K562 (cell line): ENCODE measurements around the gene KISS1R. TPM values are rescaled to one million over a fixed set of nuclear protein-coding genes. Genes with fewer than 3 reads are reported as not detected.
A peak's percentile ranks its signal among the peaks of the same experiment; 100 is the strongest.

Experiments used
- CAMTA2 ChIP-seq: fragments of 250-450 bp; sonication (Bioruptor Pico); conservative IDR thresholded peaks from 2 replicates; pipeline ENCODE4 v1.5.1; 2022
- CBFB ChIP-seq: sonication (generic); formaldehyde crosslinking; IDR thresholded peaks from 2 replicates; pipeline ENCODE4 v1.4.0; 2020; ENCODE audit warnings: mild to moderate bottlenecking, missing genetic modification reagents
- CBX2 ChIP-seq: fragments of 200-600 bp; sonication (generic); IDR thresholded peaks from one replicate; pipeline ENCODE4 v1.6.1; 2012; ENCODE audit warnings: mild to moderate bottlenecking, low read length, inconsistent platforms; ENCODE audit not compliant: insufficient read depth, poor library complexity, severe bottlenecking
- CTBP1 ChIP-seq: fragments of 450-650 bp; IDR thresholded peaks from 2 replicates; pipeline ENCODE4 v1.6.1; 2016; ENCODE audit warnings: borderline replicate concordance
- EP300 ChIP-seq: IDR thresholded peaks from 2 replicates; pipeline ENCODE4 v1.6.1; 2012; ENCODE audit warnings: low read length, improper control_type of control experiment
- MTA3 ChIP-seq: fragments of 450-650 bp; formaldehyde crosslinking; IDR thresholded peaks from 2 replicates; pipeline ENCODE4 v1.6.1; 2017; ENCODE audit warnings: mild to moderate bottlenecking, borderline replicate concordance
- NFE2L1 ChIP-seq: fragments of 450-650 bp; IDR thresholded peaks from 2 replicates; pipeline ENCODE4 v1.6.1; 2016; ENCODE audit warnings: missing genetic modification characterization, low read depth, mild to moderate bottlenecking, missing compliant biosample characterization, moderate library complexity, borderline replicate concordance
- PCBP2 ChIP-seq: fragments of 200-400 bp; formaldehyde crosslinking; IDR thresholded peaks from 2 replicates; pipeline ENCODE4 v1.6.1; 2018; ENCODE audit warnings: low read length, low read depth, mild to moderate bottlenecking, moderate library complexity; ENCODE audit not compliant: poor library complexity, severe bottlenecking
- RUNX1 ChIP-seq: sonication (generic); IDR thresholded peaks from 2 replicates; pipeline ENCODE4 v1.6.1; 2016; ENCODE audit warnings: antibody characterized with exemption, low read depth
- SIN3A ChIP-seq, 2 experiments: fragments of 150-350 bp in 1 of 2; IDR thresholded peaks; 2 replicates each; pipeline ENCODE4 v1.6.1; 2011 to 2016; ENCODE audit warnings: borderline replicate concordance in 2 of 2, low read depth in 2 of 2, low read length in 2 of 2, mild to moderate bottlenecking in 2 of 2, moderate library complexity in 2 of 2; ENCODE audit not compliant: control insufficient read depth in 1 of 2
- TARDBP ChIP-seq: fragments of 450-650 bp; IDR thresholded peaks from 2 replicates; pipeline ENCODE4 v1.6.1; 2016
- YY1 ChIP-seq, 3 experiments: IDR thresholded peaks; 2 replicates each; pipeline ENCODE4 v1.6.1; 2011; ENCODE audit warnings: low read length in 2 of 3, mild to moderate bottlenecking in 2 of 3, moderate library complexity in 2 of 3, borderline replicate concordance in 1 of 3, control low read depth in 1 of 3, low read depth in 1 of 3; ENCODE audit not compliant: insufficient read depth in 3 of 3, insufficient replicate concordance in 2 of 3, control insufficient read depth in 1 of 3, insufficient read length in 1 of 3; ENCODE audit errors: extremely low read depth in 1 of 3
- ZNF143 ChIP-seq: sonication (generic); formaldehyde crosslinking; IDR thresholded peaks from 2 replicates; pipeline ENCODE4 v1.9.0; 2022; ENCODE audit warnings: mild to moderate bottlenecking, missing genetic modification reagents
- ZNF224 ChIP-seq: sonication (generic); formaldehyde crosslinking; IDR thresholded peaks from 2 replicates; pipeline ENCODE4 v1.8.0; 2022; ENCODE audit warnings: mild to moderate bottlenecking, missing genetic modification reagents
- ZNF263 ChIP-seq: sonication (generic); formaldehyde crosslinking; IDR thresholded peaks from 2 replicates; pipeline ENCODE4 v1.8.0; 2022; ENCODE audit warnings: mild to moderate bottlenecking, missing genetic modification reagents, borderline replicate concordance
- polyA plus RNA-seq, 8 experiments: library from polyadenylated mRNA; depleted of rRNA in 4 of 8; stranded (reverse) in 5 of 8; unstranded in 3 of 8; fragments of >200 nt; fragmentation: Nextera tagmentation in 2 of 8; fragmentation: Illumina TruSeq in 1 of 8; extraction: Ambion mirVana in 2 of 8; extraction: Trizol in 1 of 8; gene quantifications; 2 replicates each; pipeline versions ENCODE4 v1.2.1 to v1.2.3, GENCODE V29; 2011 to 2014; ENCODE audit warnings: inconsistent platforms in 1 of 8, missing spikeins in 1 of 8
- total RNA-seq, 7 experiments: library from RNA; depleted of rRNA in 6 of 7; stranded (reverse); fragments of >200 nt in 6 of 7; fragmentation: Illumina TruSeq in 2 of 7; extraction: Trizol in 2 of 7; gene quantifications; 2 replicates each; pipeline versions ENCODE4 v1.2.1 to v1.2.3, GENCODE V29; 2011 to 2021; ENCODE audit warnings: low replicate concordance in 1 of 7
- TF ChIP-seq, protein P1 (sequence below): fragments of 250-450 bp; sonication (Bioruptor Pico); IDR thresholded peaks from 2 replicates; pipeline ENCODE4 v1.9.0; 2021; ENCODE audit warnings: mild to moderate bottlenecking, inconsistent platforms
- TF ChIP-seq, protein P2 (sequence below): fragments of 150-350 bp; conservative IDR thresholded peaks from 2 replicates; pipeline ENCODE4 v1.6.1; 2014; ENCODE audit warnings: low read length

KISS1R gene
- total and polyA plus RNA-seq, 9 of the 15 experiments (the other 6 are each of a cell fraction or from before 2014, with no cell fraction given): 0.37 to 39.4 (median 2.0) TPM

DNA sequence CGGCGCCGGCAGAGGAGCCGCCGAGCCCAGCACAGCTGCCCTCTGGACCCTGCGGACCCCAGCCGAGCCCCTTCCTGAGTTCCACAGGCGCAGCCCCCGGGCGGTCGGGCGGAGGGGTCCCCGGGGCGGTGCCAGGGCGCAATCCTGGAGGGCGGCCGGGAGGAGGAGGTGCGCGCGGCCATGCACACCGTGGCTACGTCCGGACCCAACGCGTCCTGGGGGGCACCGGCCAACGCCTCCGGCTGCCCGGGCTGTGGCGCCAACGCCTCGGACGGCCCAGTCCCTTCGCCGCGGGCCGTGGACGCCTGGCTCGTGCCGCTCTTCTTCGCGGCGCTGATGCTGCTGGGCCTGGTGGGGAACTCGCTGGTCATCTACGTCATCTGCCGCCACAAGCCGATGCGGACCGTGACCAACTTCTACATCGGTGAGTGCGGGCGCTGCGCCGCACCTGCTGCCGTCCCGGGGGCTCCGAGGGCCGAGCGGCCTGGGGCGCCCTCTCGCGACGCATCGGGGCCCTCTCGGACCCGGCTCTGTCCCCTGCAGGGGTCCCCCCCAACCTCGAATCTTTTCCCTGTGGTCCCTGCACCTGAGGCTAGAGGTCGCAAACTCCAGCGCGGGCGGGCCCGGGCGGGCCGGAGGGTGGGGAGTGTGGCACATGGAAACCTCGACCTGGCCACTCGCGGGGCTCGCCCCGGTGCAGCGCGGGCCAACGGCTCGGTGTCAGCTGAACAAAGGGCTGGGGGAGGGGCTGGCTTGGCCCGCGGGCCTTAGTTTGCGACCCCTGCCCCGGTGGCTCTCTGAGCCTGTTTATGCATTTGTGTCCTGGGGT lies at the start of gene KISS1R (continued):
- TF ChIP-seq ZNF263 (CRISPR knock-in tag): peak; percentile 87
- TF ChIP-seq, protein P1, sequence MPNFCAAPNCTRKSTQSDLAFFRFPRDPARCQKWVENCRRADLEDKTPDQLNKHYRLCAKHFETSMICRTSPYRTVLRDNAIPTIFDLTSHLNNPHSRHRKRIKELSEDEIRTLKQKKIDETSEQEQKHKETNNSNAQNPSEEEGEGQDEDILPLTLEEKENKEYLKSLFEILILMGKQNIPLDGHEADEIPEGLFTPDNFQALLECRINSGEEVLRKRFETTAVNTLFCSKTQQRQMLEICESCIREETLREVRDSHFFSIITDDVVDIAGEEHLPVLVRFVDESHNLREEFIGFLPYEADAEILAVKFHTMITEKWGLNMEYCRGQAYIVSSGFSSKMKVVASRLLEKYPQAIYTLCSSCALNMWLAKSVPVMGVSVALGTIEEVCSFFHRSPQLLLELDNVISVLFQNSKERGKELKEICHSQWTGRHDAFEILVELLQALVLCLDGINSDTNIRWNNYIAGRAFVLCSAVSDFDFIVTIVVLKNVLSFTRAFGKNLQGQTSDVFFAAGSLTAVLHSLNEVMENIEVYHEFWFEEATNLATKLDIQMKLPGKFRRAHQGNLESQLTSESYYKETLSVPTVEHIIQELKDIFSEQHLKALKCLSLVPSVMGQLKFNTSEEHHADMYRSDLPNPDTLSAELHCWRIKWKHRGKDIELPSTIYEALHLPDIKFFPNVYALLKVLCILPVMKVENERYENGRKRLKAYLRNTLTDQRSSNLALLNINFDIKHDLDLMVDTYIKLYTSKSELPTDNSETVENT (CRISPR knock-in tag): 0 out of 2 replicates have a peak, but pooled peaks have one; percentile 49
- peak; percentile 31; the same call in 1 of the 2 replicates for TF ChIP-seq EP300
- TF ChIP-seq MTA3: peak; percentile 91
- TF ChIP-seq CTBP1: peak; percentile 96
- TF ChIP-seq YY1 (IDR thresholded peaks at IDR 0.05; ENCODE audit: borderline replicate concordance in 1 of 3, control insufficient read depth in 1 of 3, extremely low read depth in 1 of 3, insufficient read depth in 3 of 3, insufficient read length in 1 of 3, insufficient replicate concordance in 2 of 3, low read depth in 1 of 3, low read length in 2 of 3): peak in 2 of 3 experiments; percentile 32 to 49
- no peak for TF ChIP-seq NFE2L1 (tag)
- TF ChIP-seq TARDBP: peak; percentile 57; the same call in 1 of the 2 replicates
- TF ChIP-seq PCBP2: peak; percentile 19
- TF ChIP-seq SIN3A (IDR thresholded peaks at IDR 0.05; ENCODE audit: borderline replicate concordance in 2 of 2, control insufficient read depth in 1 of 2, low read depth in 2 of 2, low read length in 2 of 2): 0 out of 4 replicates have a peak, but pooled peaks have one; percentile 11 to 45
- 0 out of 2 replicates have a peak, but pooled peaks have one; percentile 27 for TF ChIP-seq CBFB (CRISPR knock-in tag)
- TF ChIP-seq CAMTA2 (CRISPR knock-in tag): 0 out of 2 replicates have a peak, but pooled peaks have one; percentile 86
- no peak for TF ChIP-seq CBX2
- TF ChIP-seq ZNF143 (CRISPR knock-in tag): no peak
- TF ChIP-seq RUNX1: no peak
- TF ChIP-seq, protein P2, sequence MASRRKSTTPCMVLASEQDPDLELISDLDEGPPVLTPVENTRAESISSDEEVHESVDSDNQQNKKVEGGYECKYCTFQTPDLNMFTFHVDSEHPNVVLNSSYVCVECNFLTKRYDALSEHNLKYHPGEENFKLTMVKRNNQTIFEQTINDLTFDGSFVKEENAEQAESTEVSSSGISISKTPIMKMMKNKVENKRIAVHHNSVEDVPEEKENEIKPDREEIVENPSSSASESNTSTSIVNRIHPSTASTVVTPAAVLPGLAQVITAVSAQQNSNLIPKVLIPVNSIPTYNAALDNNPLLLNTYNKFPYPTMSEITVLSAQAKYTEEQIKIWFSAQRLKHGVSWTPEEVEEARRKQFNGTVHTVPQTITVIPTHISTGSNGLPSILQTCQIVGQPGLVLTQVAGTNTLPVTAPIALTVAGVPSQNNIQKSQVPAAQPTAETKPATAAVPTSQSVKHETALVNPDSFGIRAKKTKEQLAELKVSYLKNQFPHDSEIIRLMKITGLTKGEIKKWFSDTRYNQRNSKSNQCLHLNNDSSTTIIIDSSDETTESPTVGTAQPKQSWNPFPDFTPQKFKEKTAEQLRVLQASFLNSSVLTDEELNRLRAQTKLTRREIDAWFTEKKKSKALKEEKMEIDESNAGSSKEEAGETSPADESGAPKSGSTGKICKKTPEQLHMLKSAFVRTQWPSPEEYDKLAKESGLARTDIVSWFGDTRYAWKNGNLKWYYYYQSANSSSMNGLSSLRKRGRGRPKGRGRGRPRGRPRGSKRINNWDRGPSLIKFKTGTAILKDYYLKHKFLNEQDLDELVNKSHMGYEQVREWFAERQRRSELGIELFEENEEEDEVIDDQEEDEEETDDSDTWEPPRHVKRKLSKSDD: 0 out of 2 replicates have a peak, but pooled peaks have one; percentile 59
- 0 out of 2 replicates have a peak, but pooled peaks have one; percentile 62 for TF ChIP-seq ZNF224 (CRISPR knock-in tag)
